GM21423 (cell line): Measurements from ENCODE around the gene COL20A1.

ENCODE experiments used
- ATAC-seq: cut with Tn5 transposase; IDR thresholded peaks from one replicate; pipeline ENCODE4 v1.9.1; 2021; ENCODE audit warnings: mild to moderate bottlenecking, moderate library complexity; ENCODE audit not compliant: unreplicated experiment

Gene COL20A1

GRCh38 chr20:63359937-63360849, 67.2 kb downstream of the COL20A1 start:
- ATAC-seq = no peak

GRCh38 chr20:63360850-63361518, 68.0 kb downstream of the COL20A1 start, which contains the start of gene CHRNA4:
TSS of gene CHRNA4 (minus strand) at chr20:63361349. CDS start at chr20:63361165, 184 bp downstream.
- ATAC-seq = no peak

GRCh38 chr20:63361519-63362435, 68.8 kb downstream of the COL20A1 start:
- no peak for ATAC-seq

GRCh38 chr20:63362436-63363009, 69.5 kb downstream of the COL20A1 start:
- ATAC-seq = no peak

- no peak for ATAC-seq
Observed at GRCh38 chr20:63363013-63363957, 70.3 kb downstream of the COL20A1 start.

GRCh38 chr20:63363981-63364561, 71.1 kb downstream of the COL20A1 start:
- no peak for ATAC-seq

GRCh38 chr20:63364801-63365585, 72.0 kb downstream of the COL20A1 start:
- no peak for ATAC-seq

- ATAC-seq = no peak
Observed at GRCh38 chr20:63365601-63366389, 72.8 kb downstream of the COL20A1 start.

- ATAC-seq = no peak
Observed at GRCh38 chr20:63366390-63367365, 73.7 kb downstream of the COL20A1 start.

- no peak for ATAC-seq
Observed at GRCh38 chr20:63367446-63368055, 74.6 kb downstream of the COL20A1 start.

- no peak for ATAC-seq
Observed at GRCh38 chr20:63368151-63368550, 75.2 kb downstream of the COL20A1 start.

- ATAC-seq = no peak
Observed at GRCh38 chr20:63369024-63369530, 76.1 kb downstream of the COL20A1 start.

- ATAC-seq = no peak
Observed at GRCh38 chr20:63369724-63370617, 77.0 kb downstream of the COL20A1 start.

- ATAC-seq = no peak
Observed at GRCh38 chr20:63370618-63371187, 77.7 kb downstream of the COL20A1 start.
